NCI-H524 (cell line): ENCODE data around the gene CAV2.

Source experiments
- DNase-seq, 2 experiments: peaks; one replicate each; lab custom pipeline; 2025; lab: John Stamatoyannopoulos, UW

CAV2 gene

DNA sequence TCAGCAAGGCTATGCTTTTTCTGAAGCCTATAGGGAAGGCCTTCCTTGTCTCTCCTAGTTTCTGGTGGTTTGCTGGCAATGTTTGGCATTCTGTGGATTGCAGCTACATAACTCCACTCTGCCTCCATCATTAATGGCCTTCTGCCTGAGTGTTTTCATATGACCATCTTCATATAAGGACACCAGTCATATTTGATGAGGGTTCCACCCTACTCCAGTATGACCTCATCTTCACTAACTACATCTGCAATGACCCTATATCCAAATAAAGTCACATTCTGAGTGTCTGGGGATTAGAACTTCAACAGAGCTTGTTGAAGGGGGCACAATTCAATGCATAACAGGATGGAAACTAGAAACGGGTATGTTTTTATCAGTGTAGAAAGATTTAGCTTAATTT, 47.4 kb downstream of the CAV2 start:
- no peak for DNase-seq

DNA sequence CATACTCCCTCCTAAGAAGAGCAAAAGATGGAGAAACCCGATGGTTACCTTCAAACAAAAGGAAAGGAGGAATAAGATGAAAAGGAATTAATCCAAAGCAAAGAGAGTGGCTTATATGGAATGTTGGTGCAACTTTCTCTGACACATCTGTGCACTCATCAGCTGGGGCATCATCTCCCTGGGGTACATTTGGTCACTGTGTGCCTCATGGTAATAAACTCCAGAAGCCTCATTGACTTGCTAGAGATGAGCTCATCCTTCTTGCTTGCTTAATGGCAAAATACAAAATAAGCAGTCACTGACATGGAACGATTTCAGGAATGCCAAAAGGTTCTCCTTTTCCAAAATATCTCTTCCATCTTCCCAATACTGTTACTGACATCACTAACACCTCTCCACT, 47.8 kb downstream of the CAV2 start:
- DNase-seq: no peak

DNA sequence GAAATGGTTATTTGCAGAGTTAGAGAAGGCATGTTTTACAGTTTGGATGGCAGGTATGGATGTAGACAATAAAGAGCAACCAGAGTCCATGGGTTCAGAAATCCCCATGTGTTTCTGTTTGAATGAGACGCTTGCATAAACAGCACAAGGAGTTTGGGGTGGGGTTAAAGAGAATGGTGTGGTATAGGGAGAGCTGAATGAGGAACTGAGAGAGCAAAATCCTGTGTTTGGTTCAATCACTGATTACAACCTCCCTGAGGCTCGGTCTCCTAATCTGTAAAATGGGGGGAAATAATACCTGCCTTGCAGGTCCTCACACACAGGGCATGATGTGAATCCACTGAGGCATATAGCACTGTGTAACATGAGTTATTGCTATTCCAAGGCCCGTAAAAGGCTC, 49.0 kb downstream of the CAV2 start:
- DNase-seq: no peak

DNA sequence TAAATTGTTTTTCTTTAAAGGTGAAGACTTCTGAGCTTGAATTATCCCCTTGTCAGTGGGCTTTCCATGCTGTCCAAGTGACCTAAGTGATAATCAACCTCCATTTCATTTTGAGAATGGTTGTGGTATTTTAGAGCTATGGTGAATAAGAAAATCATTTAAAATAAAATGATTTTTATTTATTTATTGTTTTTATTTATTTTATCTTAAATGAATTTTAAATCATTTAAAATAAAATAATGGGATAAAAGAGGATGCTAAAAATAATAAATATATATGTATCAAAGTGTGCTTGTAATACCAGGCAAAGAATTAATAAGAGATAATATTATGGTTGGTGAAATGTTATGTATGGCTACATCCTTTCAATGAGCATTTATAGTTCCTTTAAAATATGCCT, 49.8 kb downstream of the CAV2 start:
- DNase-seq: no peak

DNA sequence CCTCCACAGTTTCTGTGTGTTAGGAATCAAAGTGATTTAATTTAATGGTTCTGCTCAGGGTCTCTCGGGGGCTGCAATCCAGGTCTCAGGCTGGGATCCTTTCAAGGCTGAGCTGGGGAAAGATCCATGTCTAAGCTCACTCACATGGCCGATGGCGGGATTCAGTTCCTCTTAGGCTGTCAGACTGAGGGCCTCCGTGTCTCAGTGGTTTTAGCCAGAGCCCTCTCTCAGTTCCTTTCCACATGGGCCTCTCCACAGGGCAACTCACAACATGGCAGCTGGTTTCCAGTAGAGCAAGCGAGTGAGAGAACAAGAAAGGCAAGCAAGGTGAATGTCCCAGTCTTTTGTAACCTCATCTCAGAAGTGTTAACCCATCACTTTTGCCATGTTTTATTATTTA, 52.2 kb downstream of the CAV2 start:
- DNase-seq: no peak

DNA sequence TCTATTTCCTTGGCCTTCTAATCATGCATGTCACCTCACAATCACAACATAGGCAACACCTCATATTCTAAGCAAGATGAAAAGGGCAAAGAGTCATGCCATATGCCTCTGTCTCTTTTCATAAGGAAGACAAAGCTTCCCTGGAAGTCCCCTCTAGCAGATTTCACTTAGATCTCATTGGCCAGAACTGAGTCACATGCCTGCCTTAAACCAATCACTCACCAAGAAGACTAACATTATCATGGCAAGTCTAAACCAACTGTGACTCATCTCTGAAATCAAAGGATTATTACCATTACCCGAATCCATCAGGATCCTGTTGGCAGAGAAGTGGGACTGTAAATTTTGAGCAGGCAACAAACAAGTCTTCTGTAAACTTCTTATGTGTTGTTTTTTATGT, 53.1 kb downstream of the CAV2 start:
- DNase-seq: no peak

DNA sequence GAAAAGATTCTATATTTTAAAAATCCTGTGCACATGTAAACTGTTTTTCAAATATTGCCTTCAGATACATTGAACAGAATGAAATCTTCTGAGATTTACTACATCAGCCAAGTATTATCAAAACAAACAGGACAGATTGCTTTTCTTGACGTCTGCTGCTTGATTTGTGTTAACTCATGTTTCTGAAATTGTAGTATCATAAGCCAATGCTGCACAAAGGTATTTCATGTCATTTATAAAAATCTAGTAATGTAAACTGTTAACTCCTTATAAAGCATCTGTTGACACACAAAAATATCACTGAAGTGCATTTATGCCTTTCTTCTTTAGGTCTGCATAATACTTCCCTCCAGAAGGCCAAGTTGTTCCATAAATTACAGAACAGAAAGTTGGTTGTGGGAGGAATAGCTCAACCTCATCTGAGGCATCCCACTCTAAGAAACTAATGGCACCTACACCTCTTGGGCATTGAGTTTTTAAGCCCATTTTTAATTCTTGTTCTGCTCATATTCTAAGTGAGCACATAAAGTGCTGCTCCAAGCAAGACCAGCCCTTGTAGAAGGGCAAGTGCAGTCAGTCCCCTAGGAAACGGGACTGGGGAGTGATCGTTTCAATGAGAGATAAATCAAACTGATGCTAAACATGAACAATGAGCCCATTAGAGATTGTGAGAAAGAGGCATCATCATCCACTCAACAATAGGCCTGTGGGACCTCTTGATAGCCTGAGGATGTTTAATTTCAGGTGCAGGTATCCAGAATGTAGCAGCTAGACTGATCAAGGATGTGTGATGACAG, 53.8 kb downstream of the CAV2 start:
- no peak for DNase-seq

DNA sequence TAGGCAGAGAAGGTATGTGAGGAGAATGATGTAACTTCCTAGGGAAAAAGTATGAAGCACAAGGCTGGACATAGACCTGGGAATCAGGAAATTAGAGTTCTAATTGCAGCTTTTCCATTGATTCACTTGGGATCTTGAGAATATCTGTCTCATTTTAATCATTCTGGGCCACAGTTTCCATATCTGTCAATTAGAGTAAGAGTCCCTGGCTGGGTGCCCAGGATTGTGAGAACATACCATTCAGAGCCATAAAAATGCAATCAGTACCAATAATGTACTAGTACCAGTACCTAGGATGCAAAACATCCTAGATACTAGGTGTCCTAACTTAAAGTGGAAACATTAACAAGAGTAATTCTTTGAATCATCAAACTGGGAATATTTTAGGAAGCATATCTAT, 54.9 kb downstream of the CAV2 start:
- DNase-seq: no peak

DNA sequence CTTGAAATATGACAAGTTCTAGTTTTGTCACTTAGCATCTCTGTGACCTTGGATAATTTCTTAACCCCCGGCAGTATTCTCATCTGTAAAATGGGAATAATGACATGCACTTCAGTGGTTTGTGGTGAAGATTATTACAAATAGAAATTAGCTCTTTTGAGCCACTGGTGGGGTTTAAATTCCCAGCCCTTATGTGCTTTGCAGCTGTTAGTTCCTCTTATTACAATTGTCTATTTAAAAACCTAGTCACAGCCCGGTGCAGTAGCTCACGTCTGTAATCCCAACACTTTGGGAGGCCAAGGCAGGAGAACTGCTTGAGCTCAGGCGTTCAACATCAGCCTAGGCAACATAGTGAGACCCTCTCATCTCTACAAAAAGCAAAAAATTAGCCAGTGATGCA, 55.4 kb downstream of the CAV2 start:
- no peak for DNase-seq

DNA sequence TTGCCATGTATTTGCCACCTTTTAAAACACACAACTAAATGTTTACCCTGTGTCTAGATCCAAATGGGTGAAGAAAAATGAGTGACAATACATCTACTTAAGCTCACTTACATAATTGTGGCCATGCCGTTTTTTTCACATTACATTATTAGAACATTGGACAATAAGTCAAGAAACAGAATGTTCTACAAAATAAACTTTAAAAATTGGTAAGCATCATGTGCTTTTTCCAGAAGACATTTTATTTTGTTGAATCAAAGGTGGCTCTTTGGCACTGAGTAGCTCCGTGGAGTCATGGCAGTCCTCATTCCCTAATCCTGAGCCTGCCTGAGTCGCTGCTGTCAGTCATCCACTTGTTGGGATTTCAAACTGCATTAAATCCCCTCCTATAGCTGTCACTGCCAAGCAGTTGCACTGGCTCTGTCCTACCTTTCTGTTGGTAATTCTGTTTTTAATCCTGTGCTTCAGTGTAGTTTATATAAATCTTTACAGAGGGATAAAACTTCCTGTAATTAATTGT, 57.6 kb downstream of the CAV2 start:
- DNase-seq: peak; percentile 14 to 57

DNA sequence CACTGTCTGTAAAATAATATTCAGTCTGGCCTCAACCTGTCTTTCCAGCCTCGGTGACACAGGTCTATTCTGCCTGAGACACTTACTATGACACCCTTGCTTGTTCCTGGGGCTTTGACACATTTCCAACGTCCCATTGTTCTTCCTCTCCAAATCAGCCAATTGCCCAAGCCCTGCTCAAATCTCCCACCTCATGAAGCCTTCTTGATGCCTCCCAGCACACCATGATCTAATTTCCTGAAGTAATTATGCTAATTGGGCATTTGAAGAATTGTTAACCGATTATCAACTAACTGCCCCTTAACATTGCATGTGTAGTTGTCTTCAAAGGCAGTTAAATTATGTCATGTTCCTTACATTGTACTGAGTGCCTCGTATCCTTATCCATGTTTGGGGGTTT, 58.4 kb downstream of the CAV2 start:
- no peak for DNase-seq
